Endothelial cell of umbilical vein (primary cell): ENCODE data around the gene DTD1. TPM values are rescaled to one million over a fixed set of nuclear protein-coding genes. Genes with fewer than 3 reads are reported as not detected.

Source experiments
- BruUV-seq: library from RNA; stranded (reverse); fragments of 400-500 nt; replicated peaks from 2 replicates; lab custom pipeline; 2021; lab: Mats Ljungman, UMichigan
- CTCF ChIA-PET: fragments of 300-600, 350-600 bp; sonication (Branson Sonifier 250); formaldehyde crosslinking; loops from one replicate; lab custom pipeline; 2021; ENCODE audit warnings: antibody characterized with exemption, inconsistent platforms; lab: Charles Lee
- POLR2A ChIA-PET: fragments of 300-600, 350-600 bp; sonication (Branson Sonifier 250); formaldehyde crosslinking; loops from one replicate; lab custom pipeline; 2021; ENCODE audit warnings: antibody characterized with exemption, inconsistent platforms; lab: Charles Lee
- DNase-seq: peaks from one replicate; pipeline ENCODE4 v3.0.0-alpha.2; 2011; ENCODE audit warnings: low read depth, low spot score
- FAIRE-seq: peaks from 2 replicates; lab custom pipeline; 2011; peaks lifted over from hg19 to GRCh38; lab: Jason Lieb, UNC
- H2AFZ ChIP-seq: 2 replicates; pipeline ENCODE4 v1.6.0; 2012; ENCODE audit warnings: low read depth, low read length, control low read depth, inconsistent platforms
- H3K27ac ChIP-seq: 2 replicates; pipeline ENCODE4 v1.5.1; 2011; ENCODE audit warnings: low read depth, mild to moderate bottlenecking, control low read depth, low read length, moderate library complexity; ENCODE audit not compliant: insufficient read depth
- H3K27me3 ChIP-seq, 2 experiments: 2 replicates each; pipeline versions ENCODE4 v1.6.0 to v1.6.1; 2011; ENCODE audit warnings: low read length in 2 of 2, mixed read lengths in 1 of 2; ENCODE audit not compliant: control insufficient read depth in 2 of 2, insufficient read depth in 2 of 2
- H3K36me3 ChIP-seq, 2 experiments: 2 replicates in 1 of 2; 3 replicates in 1 of 2; pipeline ENCODE4 v1.5.1; 2011; ENCODE audit warnings: low read length in 2 of 2, mild to moderate bottlenecking in 1 of 2, moderate library complexity in 1 of 2; ENCODE audit not compliant: control insufficient read depth in 2 of 2, insufficient read depth in 2 of 2; ENCODE audit errors: extremely low read depth in 1 of 2
- H3K4me1 ChIP-seq: 3 replicates; pipeline ENCODE4 v1.5.1; 2011; ENCODE audit warnings: mild to moderate bottlenecking, low read length; ENCODE audit not compliant: control insufficient read depth, insufficient read depth; ENCODE audit errors: extremely low read depth
- H3K4me2 ChIP-seq: 2 replicates; pipeline ENCODE4 v1.6.1; 2011; ENCODE audit warnings: low read length, control low read depth, mixed read lengths; ENCODE audit not compliant: insufficient read depth
- H3K4me3 ChIP-seq, 3 experiments: fragments of 200-600 bp in 1 of 3; sonication (generic), shearing (Covaris generic) in 1 of 3; replicated peaks in 1 of 3; 2 replicates each; pipeline ENCODE4 v1.5.1; 2011 to 2016; ENCODE audit warnings: control low read depth in 3 of 3, low read length in 3 of 3, mild to moderate bottlenecking in 2 of 3, inconsistent platforms in 1 of 3, low read depth in 1 of 3, moderate library complexity in 1 of 3; ENCODE audit not compliant: insufficient read depth in 1 of 3
- H3K79me2 ChIP-seq: 2 replicates; pipeline ENCODE4 v1.6.0; 2012; ENCODE audit warnings: low read length, inconsistent platforms; ENCODE audit not compliant: control insufficient read depth, insufficient read depth
- H3K9ac ChIP-seq: replicated peaks from 2 replicates; pipeline ENCODE3; 2011; ENCODE audit warnings: low read length, control low read depth; ENCODE audit not compliant: insufficient read depth; ENCODE audit errors: extremely low read depth
- H3K9me1 ChIP-seq: replicated peaks from 3 replicates; pipeline ENCODE4 v1.6.0; 2011; ENCODE audit warnings: mild to moderate bottlenecking, low read length; ENCODE audit not compliant: control insufficient read depth, insufficient read depth; ENCODE audit errors: extremely low read depth
- H3K9me3 ChIP-seq: replicated peaks from 2 replicates; pipeline ENCODE4 v1.5.1; 2012; ENCODE audit warnings: low read length, inconsistent platforms; ENCODE audit not compliant: control insufficient read depth, insufficient read depth
- H4K20me1 ChIP-seq: replicated peaks from 2 replicates; pipeline ENCODE3; 2011; ENCODE audit warnings: mild to moderate bottlenecking, low read length; ENCODE audit not compliant: control insufficient read depth, insufficient read depth; ENCODE audit errors: extremely low read depth
- CTCF ChIP-seq, 2 donors: IDR thresholded peaks; 1 replicate in 1 of 2; 2 replicates in 1 of 2; pipeline ENCODE4 v1.5.1; 2011; ENCODE audit warnings: low read length in 2 of 2, mild to moderate bottlenecking in 2 of 2, moderate library complexity in 2 of 2, control low read depth in 1 of 2, inconsistent platforms in 1 of 2, low read depth in 1 of 2; ENCODE audit not compliant: insufficient read depth in 1 of 2; ENCODE audit errors: extremely low read depth in 1 of 2
- EZH2 ChIP-seq: IDR thresholded peaks from 2 replicates; pipeline ENCODE4 v1.6.1; 2012; ENCODE audit warnings: borderline replicate concordance, low read depth, mild to moderate bottlenecking, moderate library complexity, low read length, inconsistent platforms; ENCODE audit not compliant: severe bottlenecking
- JUN ChIP-seq: IDR thresholded peaks from 2 replicates; pipeline ENCODE4 v1.6.1; 2011; ENCODE audit warnings: borderline replicate concordance, low read depth; ENCODE audit not compliant: insufficient read length, insufficient read depth
- MYC ChIP-seq: IDR thresholded peaks from one replicate; pipeline ENCODE4 v1.6.1; 2011; ENCODE audit warnings: mild to moderate bottlenecking, low read depth, low read length
- dilution Hi-C: fragments of 300-500 bp; cut with MboI; formaldehyde crosslinking; loops from one replicate; pipeline ENCODE4 v1.15.0; 2019; ENCODE audit warnings: low sequenced_read_pairs; ENCODE audit not compliant: extremely low pct_ligation_motif_present
- intact Hi-C: fragments of 100-400 bp; cut with micrococcal nuclease; formaldehyde crosslinking; loops from one replicate; pipeline ENCODE4 v1.10.0; 2022
- polyA plus RNA-seq, 4 experiments: library from polyadenylated mRNA; depleted of rRNA in 3 of 4; stranded (reverse) in 3 of 4; unstranded in 1 of 4; fragments of >200 nt; gene quantifications; 2 replicates each; pipeline versions ENCODE4 v1.2.1 to v1.2.3, GENCODE V29; 2011 to 2012; ENCODE audit warnings: missing spikeins in 1 of 4
- total RNA-seq: library from RNA; stranded (reverse); gene quantifications from 2 replicates; pipeline ENCODE4 v1.2.3, GENCODE V29; 2021

Gene DTD1
- total and polyA plus RNA-seq, 2 donors (not counting 3 experiments of a cell fraction or from before 2014, with no cell fraction given) = 48.2 to 50.8 TPM

GRCh38 chr20:18666803-18667415 lies 79.1 kb downstream of the DTD1 start:
- Histone ChIP-seq H3K9me3 (no peaks in the 10 kb centered on the region), H3K9ac (no peak overlapping the region), H3K4me3 (no peak overlapping the region), H3K9me1 (no peaks in the 10 kb centered on the region), H4K20me1 (no peaks in the 10 kb centered on the region), H2AFZ (no peak overlapping the region), H3K79me2 (no peaks in the 10 kb centered on the region), H3K4me2 (no peak overlapping the region), H3K27me3 (no peaks in the 10 kb centered on the region), H3K27ac (no peak overlapping the region), H3K4me1 (no peaks in the 10 kb centered on the region), H3K36me3 (no peaks in the 10 kb centered on the region)
- intact Hi-C loops = no loop called here
- no peak for DNase-seq
- FAIRE-seq = no peak
- TF ChIP-seq JUN (no peak), EZH2 (no peak), MYC (no peak), CTCF (IDR thresholded peaks at IDR 0.05; ENCODE audit: extremely low read depth in 1 of 2, insufficient read depth in 1 of 2, low read depth in 1 of 2, low read length in 2 of 2) (no peak)
- dilution Hi-C loops = no loop called here
- ChIA-PET POLR2A (no interaction called here), CTCF (no interaction called here)
- no TSS peak for BruUV-seq
